HepG2 (cell line): ENCODE results near the gene DNAJC4.
A peak's percentile ranks its signal among the peaks of the same experiment; 100 is the strongest.

Experiments used
- CTCF ChIP-seq: sonication (generic); formaldehyde crosslinking; IDR thresholded peaks from 2 replicates; pipeline ENCODE4 v1.5.0; 2020; ENCODE audit warnings: mild to moderate bottlenecking, missing genetic modification reagents, moderate library complexity
- DZIP1 ChIP-seq: sonication (generic); formaldehyde crosslinking; IDR thresholded peaks from 2 replicates; pipeline ENCODE4 v1.5.0; 2020; ENCODE audit warnings: mild to moderate bottlenecking, missing genetic modification reagents
- EZH2 ChIP-seq: conservative IDR thresholded peaks from 2 replicates; pipeline ENCODE4 v1.6.1; 2012; ENCODE audit warnings: mild to moderate bottlenecking, low read depth, low read length, moderate library complexity
- FOXP1 ChIP-seq, 2 experiments: fragments of 450-650 bp in 1 of 2; IDR thresholded peaks; 2 replicates each; pipeline ENCODE4 v1.6.1; 2017 to 2018; ENCODE audit warnings: antibody characterized with exemption in 1 of 2
- PAX8 ChIP-seq: sonication (generic); formaldehyde crosslinking; IDR thresholded peaks from 2 replicates; pipeline ENCODE4 v1.8.0; 2022; ENCODE audit warnings: mild to moderate bottlenecking, missing genetic modification reagents, borderline replicate concordance
- POLR2A ChIP-seq, 2 experiments: IDR thresholded peaks; 2 replicates each; pipeline ENCODE4 v1.6.1; 2011; ENCODE audit warnings: low read depth in 2 of 2, low read length in 2 of 2, mild to moderate bottlenecking in 1 of 2, moderate library complexity in 1 of 2; ENCODE audit not compliant: insufficient read depth in 1 of 2
- SKIL ChIP-seq: sonication (generic); formaldehyde crosslinking; IDR thresholded peaks from 2 replicates; pipeline ENCODE4 v1.8.0; 2022; ENCODE audit warnings: missing genetic modification reagents, mild to moderate bottlenecking, moderate library complexity, borderline replicate concordance
- TAF1 ChIP-seq: sonication (generic); formaldehyde crosslinking; IDR thresholded peaks from 2 replicates; pipeline ENCODE4 v1.4.0; 2020; ENCODE audit warnings: missing genetic modification reagents
- ZNF562 ChIP-seq: sonication (generic); formaldehyde crosslinking; IDR thresholded peaks from 2 replicates; pipeline ENCODE4 v1.8.0; 2022; ENCODE audit warnings: missing genetic modification reagents, borderline replicate concordance
- ZNF576 ChIP-seq: sonication (generic); formaldehyde crosslinking; IDR thresholded peaks from 2 replicates; pipeline ENCODE4 v1.4.0; 2020; ENCODE audit warnings: mild to moderate bottlenecking, missing genetic modification reagents
- ZNF781 ChIP-seq: sonication (generic); formaldehyde crosslinking; IDR thresholded peaks from 2 replicates; pipeline ENCODE4 v1.5.1; 2020; ENCODE audit warnings: borderline replicate concordance, mild to moderate bottlenecking, missing genetic modification reagents; ENCODE audit errors: not compliant biosample characterization

- TF ChIP-seq EZH2 (no peak), DZIP1 (CRISPR knock-in tag) (no peak), FOXP1 (IDR thresholded peaks at IDR 0.05) (no peak), FOXP1 (CRISPR knock-in tag; IDR thresholded peaks at IDR 0.05) (no peak), CTCF (no peak), ZNF781 (CRISPR knock-in tag) (no peak), POLR2A (IDR thresholded peaks at IDR 0.05; ENCODE audit: insufficient read depth in 1 of 2, low read depth in 2 of 2, low read length in 2 of 2) (peak in 1 of 2 experiments; percentile 15; a peak in 1 of 4 replicates), SKIL (CRISPR knock-in tag) (no peak), TAF1 (CRISPR knock-in tag) (no peak), PAX8 (CRISPR knock-in tag) (no peak), ZNF576 (CRISPR knock-in tag) (no peak), ZNF562 (no peak)
Observed at GRCh38 chr11:64243236-64243854, 13.0 kb downstream of the DNAJC4 start.
